UCSD-AML1 (cell line): ENCODE data around the gene SGMS1.
A peak's percentile ranks its signal among the peaks of the same experiment; 100 is the strongest.

Source experiments
- DNase-seq: peaks from one replicate; lab custom pipeline; 2025; ENCODE audit not compliant: unreplicated experiment; lab: John Stamatoyannopoulos, UW

SGMS1 gene

GRCh38 chr10:50316695-50317648, 306.8 kb downstream of the SGMS1 start:
- DNase-seq, result no peak

- no peak for DNase-seq
These were observed 307.6 kb downstream of the SGMS1 start for GRCh38 chr10:50316174-50316573.

- no peak for DNase-seq
These were observed 308.3 kb downstream of the SGMS1 start for GRCh38 chr10:50315424-50315823.

- no peak for DNase-seq
These were observed 309.3 kb downstream of the SGMS1 start for GRCh38 chr10:50314169-50315071.

GRCh38 chr10:50312464-50313437, 311.0 kb downstream of the SGMS1 start:
- DNase-seq, result no peak

GRCh38 chr10:50310560-50311174, 313.1 kb downstream of the SGMS1 start:
- peak; percentile 21 for DNase-seq

GRCh38 chr10:50309342-50309741, 314.4 kb downstream of the SGMS1 start:
- DNase-seq, result no peak

- DNase-seq, result no peak
These were observed 319.1 kb downstream of the SGMS1 start for GRCh38 chr10:50304660-50305059.

GRCh38 chr10:50299948-50300669, 323.6 kb downstream of the SGMS1 start:
- no peak for DNase-seq

GRCh38 chr10:50295367-50295766, 328.4 kb downstream of the SGMS1 start:
- DNase-seq, result no peak

- no peak for DNase-seq
These were observed 329.2 kb downstream of the SGMS1 start for GRCh38 chr10:50294582-50294981.

GRCh38 chr10:50293513-50294313, 330.0 kb downstream of the SGMS1 start:
- peak; percentile 18 for DNase-seq

- DNase-seq, result no peak
These were observed 332.4 kb downstream of the SGMS1 start for GRCh38 chr10:50291261-50291850.

- no peak for DNase-seq
These were observed 334.6 kb downstream of the SGMS1 start for GRCh38 chr10:50289196-50289595.

- no peak for DNase-seq
These were observed 336.6 kb downstream of the SGMS1 start for GRCh38 chr10:50286996-50287803.

GRCh38 chr10:50286517-50286916, 337.2 kb downstream of the SGMS1 start:
- DNase-seq, result no peak

- DNase-seq, result no peak
These were observed 341.7 kb downstream of the SGMS1 start for GRCh38 chr10:50281967-50282522.
